Breast epithelium (tissue), 3 donors: ENCODE measurements around the gene TCF4.

Experiments used
- CTCF ChIP-seq, 3 donors: fragments of 450-650 bp; IDR thresholded peaks; one replicate each; pipeline ENCODE4 v1.5.1; 2016 to 2017; ENCODE audit warnings: antibody characterized with exemption in 3 of 3, mild to moderate bottlenecking in 3 of 3, moderate library complexity in 3 of 3
- POLR2A ChIP-seq: fragments of 450-650 bp; IDR thresholded peaks from one replicate; pipeline ENCODE4 v1.6.1; 2016; ENCODE audit warnings: antibody characterized with exemption, mild to moderate bottlenecking, moderate library complexity
- POLR2AphosphoS5 ChIP-seq, 3 donors: sonication (generic); formaldehyde crosslinking; IDR thresholded peaks; one replicate each; pipeline ENCODE4 v1.6.1; 2017; ENCODE audit warnings: antibody characterized with exemption in 3 of 3

DNA sequence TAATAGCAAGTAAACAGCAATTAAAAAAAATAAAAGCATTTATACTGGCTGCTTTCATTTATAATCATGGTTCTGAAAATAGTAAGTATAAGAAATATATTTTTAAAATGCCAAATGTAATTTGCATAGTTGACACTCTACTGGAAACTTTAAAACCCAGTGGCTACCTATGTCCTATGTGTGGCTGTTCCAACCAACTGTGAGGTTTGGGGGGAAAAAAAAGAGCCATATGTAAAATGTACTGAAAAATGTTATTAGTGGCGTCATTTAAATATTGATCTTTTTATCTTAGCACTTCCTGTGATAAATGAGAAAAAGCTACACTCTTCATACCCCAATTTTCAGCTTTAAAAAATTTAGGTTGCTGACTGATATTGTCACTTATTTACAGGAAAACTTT, 270.7 kb downstream of the TCF4 start:
- TF ChIP-seq CTCF (IDR thresholded peaks at IDR 0.05): no peak
- no peak for TF ChIP-seq POLR2A
- no peak for TF ChIP-seq POLR2AphosphoS5 (IDR thresholded peaks at IDR 0.05)
